K562 (cell line): ENCODE measurements around the gene KRTAP4-7. TPM values are rescaled to one million over a fixed set of nuclear protein-coding genes. Genes with fewer than 3 reads are reported as not detected.

Experiments used
- ATAC-seq: fragments of 200-7000 bp; cut with Tn5 transposase; 3 replicates; pipeline ENCODE4 v1.9.1; 2020; ENCODE audit warnings: moderate library complexity
- BruUV-seq: library from RNA; stranded (reverse); fragments of 400-500 nt; replicated peaks from 2 replicates; lab custom pipeline; 2021; lab: Mats Ljungman, UMichigan
- CTCF ChIA-PET: fragments of 300-600 bp; formaldehyde crosslinking; extraction: SDS; loops from one replicate; lab custom pipeline; 2021; ENCODE audit warnings: low intra/inter-chr PET ratio; lab: Yijun Ruan, JAX
- POLR2A ChIA-PET: fragments of 300-600, 350-650 bp; sonication (Branson Sonifier 250); formaldehyde crosslinking; extraction: SDS; loops from one replicate; lab custom pipeline; 2021; ENCODE audit warnings: antibody characterized with exemption, inconsistent platforms; lab: Yijun Ruan, JAX
- DNase-seq, 4 experiments: peaks; one replicate each; pipeline versions ENCODE4 v3.0.0 to v3.0.0-alpha.2; 2011 to 2018; ENCODE audit warnings: low spot score in 3 of 4, mixed read lengths in 3 of 4; ENCODE audit errors: extremely low read depth in 1 of 4
- FAIRE-seq: peaks from 2 replicates; lab custom pipeline; 2011; peaks lifted over from hg19 to GRCh38; lab: Jason Lieb, UNC
- H2AFZ ChIP-seq: 2 replicates; pipeline ENCODE4 v1.6.0; 2011; ENCODE audit warnings: low read depth, low read length, control low read depth, inconsistent platforms
- H3K27ac ChIP-seq: fragments of 200-600 bp; 3 replicates; pipeline ENCODE4 v1.8.0; 2011; ENCODE audit warnings: low read depth, mild to moderate bottlenecking, control low read depth, inconsistent platforms, low read length, moderate library complexity, mixed read lengths; ENCODE audit errors: extremely low read depth
- H3K27me3 ChIP-seq, 2 experiments: fragments of 300-600 bp in 1 of 2; 2 replicates in 1 of 2; 3 replicates in 1 of 2; pipeline versions ENCODE4 v1.6.0 to v1.8.0; 2011; ENCODE audit warnings: inconsistent platforms in 2 of 2, low read length in 2 of 2, mild to moderate bottlenecking in 1 of 2, mixed read lengths in 1 of 2, moderate library complexity in 1 of 2; ENCODE audit not compliant: control insufficient read depth in 2 of 2, insufficient read depth in 2 of 2
- H3K36me3 ChIP-seq: fragments of 300-600 bp; 3 replicates; pipeline ENCODE4 v1.8.0; 2011; ENCODE audit warnings: mild to moderate bottlenecking, low read length, inconsistent platforms; ENCODE audit not compliant: control insufficient read depth, insufficient read depth
- H3K4me1 ChIP-seq, 2 experiments: fragments of 200-600 bp in 1 of 2; replicated peaks in 1 of 2; 2 replicates in 1 of 2; 3 replicates in 1 of 2; pipeline versions ENCODE4 v1.5.1 to v1.8.0; 2011; ENCODE audit warnings: inconsistent platforms in 2 of 2, low read length in 2 of 2, mild to moderate bottlenecking in 1 of 2, mixed read lengths in 1 of 2, moderate library complexity in 1 of 2; ENCODE audit not compliant: control insufficient read depth in 2 of 2, insufficient read depth in 2 of 2
- H3K4me2 ChIP-seq: 2 replicates; pipeline ENCODE4 v1.6.1; 2011; ENCODE audit warnings: low read length, control low read depth, inconsistent platforms, mixed read lengths; ENCODE audit not compliant: insufficient read depth
- H3K4me3 ChIP-seq: fragments of 200-600 bp; sonication (generic), shearing (Covaris generic); 2 replicates; pipeline ENCODE4 v1.5.1; 2016; ENCODE audit warnings: control low read depth, inconsistent platforms
- H3K79me2 ChIP-seq: fragments of 200-600 bp; 3 replicates; pipeline ENCODE4 v1.8.0; 2011; ENCODE audit warnings: low read length, inconsistent platforms; ENCODE audit not compliant: control insufficient read depth, insufficient read depth
- H3K9ac ChIP-seq, 2 experiments: 2 replicates each; pipeline versions ENCODE4 v1.6.0 to v1.6.1; 2011; ENCODE audit warnings: low read depth in 2 of 2, low read length in 2 of 2, control low read depth in 1 of 2, inconsistent platforms in 1 of 2, mild to moderate bottlenecking in 1 of 2, mixed read lengths in 1 of 2; ENCODE audit not compliant: insufficient read depth in 1 of 2
- H3K9me1 ChIP-seq: one replicate; pipeline ENCODE4 v1.6.0; 2011; ENCODE audit warnings: inconsistent platforms, mild to moderate bottlenecking, low read length, moderate library complexity; ENCODE audit not compliant: control insufficient read depth, insufficient read depth
- H3K9me3 ChIP-seq: replicated peaks from 2 replicates; pipeline ENCODE4 v1.5.1; 2011; ENCODE audit warnings: low read depth, low read length, inconsistent platforms; ENCODE audit not compliant: control insufficient read depth, insufficient read depth
- H4K20me1 ChIP-seq: replicated peaks from 2 replicates; pipeline ENCODE4 v1.6.1; 2011; ENCODE audit warnings: low read length, inconsistent platforms, mixed read lengths; ENCODE audit not compliant: control insufficient read depth, insufficient read depth
- AFF1 ChIP-seq, 2 experiments: fragments of 450-650 bp; IDR thresholded peaks; 2 replicates each; pipeline ENCODE4 v1.6.1; 2018; ENCODE audit warnings: mild to moderate bottlenecking in 2 of 2, low read depth in 1 of 2; ENCODE audit not compliant: partially characterized antibody in 2 of 2
- CBFA2T2 ChIP-seq: fragments of 450-650 bp; conservative IDR thresholded peaks from 2 replicates; pipeline ENCODE4 v1.6.1; 2017; ENCODE audit warnings: mild to moderate bottlenecking
- EP400 ChIP-seq: fragments of 450-650 bp; IDR thresholded peaks from 2 replicates; pipeline ENCODE4 v1.6.1; 2017; ENCODE audit warnings: antibody characterized with exemption, mild to moderate bottlenecking, moderate library complexity
- ETS2 ChIP-seq: IDR thresholded peaks from 2 replicates; pipeline ENCODE4 v1.6.1; 2016; ENCODE audit warnings: borderline replicate concordance, missing genetic modification characterization, mild to moderate bottlenecking, moderate library complexity, missing compliant biosample characterization; ENCODE audit not compliant: poor library complexity, severe bottlenecking
- HIVEP1 ChIP-seq: fragments of 250-450 bp; sonication (Bioruptor Pico); IDR thresholded peaks from 2 replicates; pipeline ENCODE4 v1.4.0; 2020; ENCODE audit warnings: mild to moderate bottlenecking
- MBD2 ChIP-seq: sonication (generic); IDR thresholded peaks from 2 replicates; pipeline ENCODE4 v1.6.1; 2016; ENCODE audit warnings: low read depth, borderline replicate concordance
- MCM2 ChIP-seq: fragments of 450-650 bp; IDR thresholded peaks from 2 replicates; pipeline ENCODE4 v1.6.1; 2017; ENCODE audit warnings: low read depth, mild to moderate bottlenecking
- NCOA1 ChIP-seq: fragments of 450-650 bp; IDR thresholded peaks from 2 replicates; pipeline ENCODE4 v1.6.1; 2016; ENCODE audit warnings: low read depth
- NCOA4 ChIP-seq: fragments of 450-650 bp; IDR thresholded peaks from 2 replicates; pipeline ENCODE4 v1.6.1; 2018; ENCODE audit warnings: mild to moderate bottlenecking; ENCODE audit not compliant: partially characterized antibody
- SAFB2 ChIP-seq: fragments of 200-400 bp; formaldehyde crosslinking; IDR thresholded peaks from 2 replicates; pipeline ENCODE4 v1.6.1; 2018; ENCODE audit warnings: borderline replicate concordance, low read length, low read depth, moderate library complexity; ENCODE audit not compliant: severe bottlenecking
- SPI1 ChIP-seq: IDR thresholded peaks from 2 replicates; pipeline ENCODE4 v1.6.1; 2011; ENCODE audit warnings: low read depth, low read length, control low read depth, borderline replicate concordance
- TEAD1 ChIP-seq, 2 experiments: fragments of 450-650 bp in 1 of 2; sonication (generic) in 1 of 2; formaldehyde crosslinking; IDR thresholded peaks; 2 replicates each; pipeline versions ENCODE4 v1.4.0 to v1.8.0; 2020 to 2022; ENCODE audit warnings: mild to moderate bottlenecking in 2 of 2, missing genetic modification reagents in 1 of 2
- ZC3H8 ChIP-seq: fragments of 450-650 bp; IDR thresholded peaks from 2 replicates; pipeline ENCODE4 v1.6.1; 2017
- ZFP30 ChIP-seq: fragments of 250-450 bp; sonication (Bioruptor Pico); IDR thresholded peaks from 2 replicates; pipeline ENCODE4 v1.8.0; 2022; ENCODE audit warnings: moderate library complexity, mild to moderate bottlenecking, inconsistent platforms, borderline replicate concordance
- ZNF444 ChIP-seq: fragments of 250-450 bp; sonication (Bioruptor Pico); IDR thresholded peaks from 2 replicates; pipeline ENCODE4 v1.4.0; 2020; ENCODE audit warnings: mild to moderate bottlenecking, moderate library complexity
- WGBS: fragments of 100-300 bp; shearing (Covaris generic); methylation state at CpG from one replicate; pipeline ENCODE4 v1.1.6; 2016; ENCODE audit warnings: low coverage, mixed read lengths; ENCODE audit not compliant: insufficient coverage; ENCODE audit errors: missing lambda C conversion rate; 5-methylcytosine and 5-hydroxymethylcytosine counted together
- in situ Hi-C: fragments of 300-500 bp; cut with MboI; formaldehyde crosslinking; loops from 4 replicates; pipeline ENCODE4 v1.15.0; 2018; ENCODE audit warnings: inconsistent platforms, mixed read lengths
- intact Hi-C: fragments of 100-400 bp; cut with micrococcal nuclease; formaldehyde crosslinking; loops from 2 replicates; pipeline ENCODE4 v1.14.2; 2022
- polyA plus RNA-seq, 8 experiments: library from polyadenylated mRNA; depleted of rRNA in 4 of 8; stranded (reverse) in 5 of 8; unstranded in 3 of 8; fragments of >200 nt; fragmentation: Nextera tagmentation in 2 of 8; fragmentation: Illumina TruSeq in 1 of 8; extraction: Ambion mirVana in 2 of 8; extraction: Trizol in 1 of 8; gene quantifications; 2 replicates each; pipeline versions ENCODE4 v1.2.1 to v1.2.3, GENCODE V29; 2011 to 2014; ENCODE audit warnings: inconsistent platforms in 1 of 8, missing spikeins in 1 of 8
- total RNA-seq, 7 experiments: library from RNA; depleted of rRNA in 6 of 7; stranded (reverse); fragments of >200 nt in 6 of 7; fragmentation: Illumina TruSeq in 2 of 7; extraction: Trizol in 2 of 7; gene quantifications; 2 replicates each; pipeline versions ENCODE4 v1.2.1 to v1.2.3, GENCODE V29; 2011 to 2021; ENCODE audit warnings: low replicate concordance in 1 of 7
- TF ChIP-seq, protein P1 (sequence below), 2 experiments: IDR thresholded peaks; 2 replicates each; pipeline ENCODE4 v1.6.1; 2012; ENCODE audit warnings: improper control_type of control experiment in 2 of 2, low read depth in 2 of 2, low read length in 2 of 2, borderline replicate concordance in 1 of 2
- TF ChIP-seq, protein P2 (sequence below): fragments of 250-450 bp; sonication (Bioruptor Pico); IDR thresholded peaks from 2 replicates; pipeline ENCODE4 v1.9.0; 2021; ENCODE audit warnings: mild to moderate bottlenecking

KRTAP4-7 gene
- total and polyA plus RNA-seq, 9 of the 15 experiments (the other 6 are each of a cell fraction or from before 2014, with no cell fraction given) = not detected

DNA sequence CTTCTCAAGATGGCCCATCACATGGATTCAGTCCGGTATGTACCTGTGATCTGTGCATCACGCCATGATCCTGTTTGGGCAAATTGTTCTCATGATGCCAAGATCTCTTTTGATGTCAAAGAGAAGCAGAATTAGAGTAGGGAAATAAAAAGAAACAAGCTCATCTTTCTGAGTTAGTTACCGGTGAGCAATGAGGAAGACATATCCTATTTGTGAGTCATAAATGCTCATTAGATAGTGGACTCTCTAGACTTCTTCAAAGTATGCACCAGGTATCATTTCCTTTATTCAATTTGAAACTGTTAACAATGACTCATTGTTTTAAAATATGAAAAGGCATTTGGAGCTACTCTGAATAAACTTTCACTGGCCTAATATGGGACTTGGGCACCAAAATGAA is 48.0 kb downstream of the KRTAP4-7 start:
- Histone ChIP-seq H3K27ac (no peak overlapping the region), H4K20me1 (no peaks in the 10 kb centered on the region), H3K9me1 (no peaks in the 10 kb centered on the region), H3K27me3 (no peaks in the 10 kb centered on the region), H2AFZ (no peak overlapping the region), H3K4me1 (no peaks in the 10 kb centered on the region), H3K4me3 (no peak overlapping the region), H3K9me3 (no peaks in the 10 kb centered on the region), H3K79me2 (no peaks in the 10 kb centered on the region), H3K4me2 (no peak overlapping the region), H3K9ac (no peak overlapping the region), H3K36me3 (no peaks in the 10 kb centered on the region)
- FAIRE-seq = no peak
- in situ Hi-C loops = no loop called here
- no peak for ATAC-seq
- ChIA-PET CTCF (no interaction called here), POLR2A (no interaction called here)
- BruUV-seq = no TSS peak
- TF ChIP-seq MBD2 (no peak), NCOA1 (no peak), ZC3H8 (no peak), EP400 (no peak), TEAD1 (CRISPR knock-in tag; IDR thresholded peaks at IDR 0.05) (no peak), NCOA4 (no peak), CBFA2T2 (no peak), SPI1 (no peak), SAFB2 (no peak), MCM2 (no peak), ZFP30 (CRISPR knock-in tag) (no peak), ZNF444 (CRISPR knock-in tag) (no peak), AFF1 (IDR thresholded peaks at IDR 0.05; ENCODE audit: low read depth in 1 of 2, partially characterized antibody in 2 of 2) (no peak), ETS2 (tag) (no peak), HIVEP1 (CRISPR knock-in tag) (no peak)
- TF ChIP-seq, protein P1, sequence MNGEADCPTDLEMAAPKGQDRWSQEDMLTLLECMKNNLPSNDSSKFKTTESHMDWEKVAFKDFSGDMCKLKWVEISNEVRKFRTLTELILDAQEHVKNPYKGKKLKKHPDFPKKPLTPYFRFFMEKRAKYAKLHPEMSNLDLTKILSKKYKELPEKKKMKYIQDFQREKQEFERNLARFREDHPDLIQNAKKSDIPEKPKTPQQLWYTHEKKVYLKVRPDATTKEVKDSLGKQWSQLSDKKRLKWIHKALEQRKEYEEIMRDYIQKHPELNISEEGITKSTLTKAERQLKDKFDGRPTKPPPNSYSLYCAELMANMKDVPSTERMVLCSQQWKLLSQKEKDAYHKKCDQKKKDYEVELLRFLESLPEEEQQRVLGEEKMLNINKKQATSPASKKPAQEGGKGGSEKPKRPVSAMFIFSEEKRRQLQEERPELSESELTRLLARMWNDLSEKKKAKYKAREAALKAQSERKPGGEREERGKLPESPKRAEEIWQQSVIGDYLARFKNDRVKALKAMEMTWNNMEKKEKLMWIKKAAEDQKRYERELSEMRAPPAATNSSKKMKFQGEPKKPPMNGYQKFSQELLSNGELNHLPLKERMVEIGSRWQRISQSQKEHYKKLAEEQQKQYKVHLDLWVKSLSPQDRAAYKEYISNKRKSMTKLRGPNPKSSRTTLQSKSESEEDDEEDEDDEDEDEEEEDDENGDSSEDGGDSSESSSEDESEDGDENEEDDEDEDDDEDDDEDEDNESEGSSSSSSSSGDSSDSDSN (IDR thresholded peaks at IDR 0.05; ENCODE audit: borderline replicate concordance in 1 of 2, low read depth in 2 of 2, low read length in 2 of 2) = no peak
- TF ChIP-seq, protein P2, sequence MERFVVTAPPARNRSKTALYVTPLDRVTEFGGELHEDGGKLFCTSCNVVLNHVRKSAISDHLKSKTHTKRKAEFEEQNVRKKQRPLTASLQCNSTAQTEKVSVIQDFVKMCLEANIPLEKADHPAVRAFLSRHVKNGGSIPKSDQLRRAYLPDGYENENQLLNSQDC = no peak
- no peak for DNase-seq
- intact Hi-C loops = no loop called here
- 5% methylated on average over 3 of the region's 3 CpGs for WGBS
